Pancreas (tissue), 10 donors: ENCODE measurements around the gene SLC24A3. TPM values are rescaled to one million over a fixed set of nuclear protein-coding genes. Genes with fewer than 3 reads are reported as not detected.

Experiments used
- ATAC-seq, 4 donors: fragments of 200-7000 bp; cut with Tn5 transposase; one replicate each; pipeline versions ENCODE4 v1.8.0 to v1.9.1; 2020; ENCODE audit warnings: mild to moderate bottlenecking in 4 of 4, moderate library complexity in 4 of 4
- DNase-seq, 6 donors: peaks; one replicate each; pipeline ENCODE4 v3.0.0-alpha.2; 2020
- FAIRE-seq: peaks from 2 replicates; lab custom pipeline; 2012; peaks lifted over from hg19 to GRCh38; lab: Jason Lieb, UNC
- H3K27ac ChIP-seq, 4 donors: fragments of 200-600 bp; sonication (generic); 1 replicate in 3 of 4; 2 replicates in 1 of 4; pipeline versions ENCODE4 v1.5.0 to v1.8.0; 2020
- H3K27me3 ChIP-seq, 4 donors: fragments of 200-600 bp; one replicate each; pipeline ENCODE4 v1.8.0; 2021
- H3K36me3 ChIP-seq, 3 donors: fragments of 200-600 bp; sonication (generic) in 1 of 3; one replicate each; pipeline versions ENCODE4 v1.5.0 to v1.8.0; 2020 to 2021
- H3K4me1 ChIP-seq, 3 donors: fragments of 200-600 bp; one replicate each; pipeline ENCODE4 v1.8.0; 2021
- H3K4me3 ChIP-seq, 4 donors: fragments of 200-600 bp; sonication (generic) in 2 of 4; one replicate each; pipeline versions ENCODE4 v1.5.0 to v1.8.0; 2020 to 2021
- H3K9me3 ChIP-seq, 4 donors: fragments of 200-600 bp; one replicate each; pipeline ENCODE4 v1.8.0; 2021
- WGBS, 2 donors: extraction: QIAGEN DNeasy Blood & Tissue Kit; methylation state at CpG; one replicate each; pipeline ENCODE4 v1.1.7; 2013; 5-methylcytosine and 5-hydroxymethylcytosine counted together
- intact Hi-C, 3 donors: fragments of 100-400 bp; cut with DNase I; formaldehyde crosslinking; loops; one replicate each; pipeline versions ENCODE4 v1.11.1 to v1.14.2; 2022
- polyA plus RNA-seq, 2 donors: library from polyadenylated mRNA; stranded (reverse); fragments of 200-250 nt; gene quantifications; one replicate each; pipeline ENCODE4 v1.2.3, GENCODE V29; 2013
- total RNA-seq, 6 donors: library from RNA; stranded (reverse); fragmentation: NEBNext Ultra II Directional in 4 of 6; extraction: Animal tissue kit (Norgen Biotek cat#: 25700) in 4 of 6; gene quantifications; one replicate each; pipeline versions ENCODE4 v1.2.1 to v1.2.4, GENCODE V29; 2021 to 2023
- TF ChIP-seq, protein P1 (sequence below), 4 donors: fragments of 200-600 bp; sonication (generic) in 3 of 4; IDR thresholded peaks; one replicate each; pipeline versions ENCODE4 v1.5.0 to v1.8.0; 2021; ENCODE audit warnings: antibody characterized with exemption in 4 of 4
- donor health status: healthy with polysubstance abuse.
- donor health status: DM: no; HTN: no; CAD: no; lungs with moderate emphysema.
- donor health status: DM: no; HTN: no; CAD: no.
- donor health status: control.
- donor health status: control.
- donor health status: Bipolar disorder and iron deficiency.
- donor health status: DM: yes; HTN: yes; CAD: no.
- donor health status: DM: no; HTN: no; CAD: no.
- donor health status: DM: no; HTN: no; CAD: no.
- donor health status: DM: yes; HTN: yes; CAD: no.

Gene SLC24A3
- total and polyA plus RNA-seq, 8 donors: 0.28 to 0.87 (median 0.49) TPM

DNA sequence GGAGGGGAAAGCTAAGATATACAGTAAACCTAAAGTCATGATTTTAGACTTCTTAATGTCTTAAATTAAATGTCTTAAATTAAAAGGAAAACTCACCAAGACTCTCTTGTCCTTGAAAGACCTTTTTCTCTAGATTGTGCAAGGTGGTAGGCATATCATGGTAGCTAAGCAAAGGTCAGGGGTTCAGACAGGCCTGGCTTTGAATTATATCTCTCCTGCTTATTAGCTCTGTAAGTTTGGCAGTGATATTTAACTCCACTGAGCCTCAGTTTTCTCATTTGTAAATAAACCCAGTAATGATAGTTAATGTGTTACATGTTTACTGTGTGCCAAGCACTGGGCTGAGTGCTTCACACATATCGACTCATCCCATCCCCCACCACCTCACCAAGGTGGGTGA lies 203.3 kb downstream of the SLC24A3 start:
- Histone ChIP-seq H3K27me3 (no peaks in the 10 kb centered on the region), H3K27ac (no peak overlapping the region), H3K9me3 (no peaks in the 10 kb centered on the region), H3K4me3 (no peak overlapping the region), H3K4me1 (no peaks in the 10 kb centered on the region), H3K36me3 (no peaks in the 10 kb centered on the region)
- 48 to 67% methylated on average over 1 of the region's 1 CpG for WGBS, 2 donors
- no peak for DNase-seq
- FAIRE-seq: no peak
- TF ChIP-seq, protein P1, sequence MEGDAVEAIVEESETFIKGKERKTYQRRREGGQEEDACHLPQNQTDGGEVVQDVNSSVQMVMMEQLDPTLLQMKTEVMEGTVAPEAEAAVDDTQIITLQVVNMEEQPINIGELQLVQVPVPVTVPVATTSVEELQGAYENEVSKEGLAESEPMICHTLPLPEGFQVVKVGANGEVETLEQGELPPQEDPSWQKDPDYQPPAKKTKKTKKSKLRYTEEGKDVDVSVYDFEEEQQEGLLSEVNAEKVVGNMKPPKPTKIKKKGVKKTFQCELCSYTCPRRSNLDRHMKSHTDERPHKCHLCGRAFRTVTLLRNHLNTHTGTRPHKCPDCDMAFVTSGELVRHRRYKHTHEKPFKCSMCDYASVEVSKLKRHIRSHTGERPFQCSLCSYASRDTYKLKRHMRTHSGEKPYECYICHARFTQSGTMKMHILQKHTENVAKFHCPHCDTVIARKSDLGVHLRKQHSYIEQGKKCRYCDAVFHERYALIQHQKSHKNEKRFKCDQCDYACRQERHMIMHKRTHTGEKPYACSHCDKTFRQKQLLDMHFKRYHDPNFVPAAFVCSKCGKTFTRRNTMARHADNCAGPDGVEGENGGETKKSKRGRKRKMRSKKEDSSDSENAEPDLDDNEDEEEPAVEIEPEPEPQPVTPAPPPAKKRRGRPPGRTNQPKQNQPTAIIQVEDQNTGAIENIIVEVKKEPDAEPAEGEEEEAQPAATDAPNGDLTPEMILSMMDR (IDR thresholded peaks at IDR 0.05): no peak
- no peak for ATAC-seq
- intact Hi-C loops: no loop called here

DNA sequence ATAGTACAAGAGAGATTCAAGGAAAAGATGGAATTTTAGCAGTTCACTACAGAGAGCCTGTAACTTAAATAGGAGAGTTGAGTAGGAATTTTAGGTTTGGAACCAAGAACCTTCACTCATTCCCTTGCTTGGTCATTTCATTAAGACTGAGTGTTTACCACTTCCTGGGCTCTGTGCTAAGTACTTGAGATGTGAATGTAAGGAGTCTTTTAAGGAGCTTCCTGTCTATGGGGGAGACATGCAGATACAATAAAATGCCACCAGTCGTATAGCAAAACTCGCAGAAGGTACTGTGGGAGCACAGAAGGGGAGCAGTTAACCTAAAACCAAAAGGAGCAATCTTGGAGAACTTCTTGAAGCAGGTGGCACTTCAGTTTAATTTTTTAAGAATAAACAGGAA lies 204.2 kb downstream of the SLC24A3 start:
- Histone ChIP-seq H3K9me3 (no peaks in the 10 kb centered on the region), H3K36me3 (no peaks in the 10 kb centered on the region), H3K4me1 (no peaks in the 10 kb centered on the region), H3K4me3 (no peak overlapping the region), H3K27me3 (no peaks in the 10 kb centered on the region), H3K27ac (no peak overlapping the region)
- no peak for DNase-seq
- TF ChIP-seq, protein P1 (IDR thresholded peaks at IDR 0.05): no peak
- intact Hi-C loops: no loop called here
- WGBS, 2 donors: 78 to 95% methylated on average over 2 of the region's 2 CpGs
- no peak for ATAC-seq
- FAIRE-seq: no peak

DNA sequence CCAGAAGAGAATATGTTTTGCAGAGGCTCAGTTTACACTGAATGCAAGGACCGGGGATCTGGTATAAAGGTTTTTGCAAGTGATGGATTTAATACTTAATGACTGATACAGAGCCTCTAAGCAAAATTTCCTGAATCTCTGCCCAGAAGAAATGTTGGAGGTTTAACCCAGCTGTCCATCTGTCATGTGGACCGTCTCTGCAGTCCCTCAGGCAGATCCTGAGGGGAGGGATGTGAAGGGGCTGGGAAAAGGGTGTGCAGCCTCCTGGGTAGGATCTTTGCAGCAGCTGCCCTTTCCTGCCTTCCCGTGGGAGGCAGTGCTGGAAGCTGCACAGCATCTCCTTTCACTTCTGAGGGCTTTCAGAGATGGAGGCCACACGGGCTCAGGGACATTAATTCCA lies 207.0 kb downstream of the SLC24A3 start:
- ATAC-seq (no peak), FAIRE-seq (no peak), DNase-seq (no peak)
- TF ChIP-seq, protein P1 (IDR thresholded peaks at IDR 0.05): no peak
- intact Hi-C loops: no loop called here
- no peaks in the 10 kb centered on the region for H3K36me3 ChIP-seq
- H3K27me3 ChIP-seq: no peaks in the 10 kb centered on the region
- no peak overlapping the region for H3K27ac ChIP-seq
- H3K9me3 ChIP-seq: no peaks in the 10 kb centered on the region
- WGBS, 2 donors: 46 to 48% methylated on average over 4 of the region's 4 CpGs
- no peak overlapping the region for H3K4me3 ChIP-seq
- H3K4me1 ChIP-seq: no peaks in the 10 kb centered on the region

DNA sequence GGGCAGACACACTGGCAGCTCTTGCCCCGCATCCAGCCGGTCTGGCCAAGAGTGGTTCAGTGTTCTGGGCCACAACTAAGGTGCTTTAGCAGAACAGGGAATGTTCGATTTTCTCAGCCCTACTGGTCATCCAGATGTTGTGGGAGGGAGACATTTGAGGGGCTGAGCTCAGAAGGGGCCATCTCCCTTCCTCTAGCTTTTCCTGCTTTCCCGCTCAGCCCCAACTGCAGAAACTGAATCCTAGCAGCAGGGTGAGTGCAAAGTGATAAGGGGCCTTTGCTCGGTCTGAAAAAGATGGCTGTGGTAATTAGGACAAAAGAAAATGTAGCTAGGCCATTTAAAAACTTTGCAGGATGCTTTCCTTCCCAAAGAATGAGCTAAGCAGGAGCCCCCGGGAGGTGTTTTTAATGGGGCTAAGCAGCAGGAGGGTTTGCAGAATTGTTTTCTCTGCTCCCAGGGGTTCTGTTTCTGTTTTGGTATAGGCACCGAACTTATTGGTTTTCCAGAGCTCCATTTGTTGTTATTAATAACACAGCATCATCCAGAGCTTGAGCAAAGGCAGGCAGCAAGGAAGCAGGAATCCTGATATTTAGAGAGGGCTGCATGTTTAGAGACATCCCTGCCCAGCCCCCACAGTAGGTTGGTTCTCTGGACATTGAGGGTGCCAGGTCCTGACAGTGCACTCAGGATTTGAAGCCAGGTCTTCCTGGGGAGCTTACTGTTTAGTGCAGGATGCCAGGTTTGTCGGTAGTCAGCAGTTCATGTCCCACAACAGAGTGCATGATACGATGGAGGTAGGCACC lies 210.9 kb downstream of the SLC24A3 start:
- FAIRE-seq (no peak), DNase-seq (no peak), ATAC-seq (no peak)
- TF ChIP-seq, protein P1 (IDR thresholded peaks at IDR 0.05): no peak
- no peak overlapping the region for H3K4me3 ChIP-seq
- no peak overlapping the region for H3K27ac ChIP-seq
- intact Hi-C loops: no loop called here
- H3K4me1 ChIP-seq: no peaks in the 10 kb centered on the region
- 44 to 51% methylated on average over 9 of the region's 9 CpGs for WGBS, 2 donors
- H3K27me3 ChIP-seq: no peaks in the 10 kb centered on the region
- H3K9me3 ChIP-seq: no peaks in the 10 kb centered on the region
- H3K36me3 ChIP-seq: no peaks in the 10 kb centered on the region

DNA sequence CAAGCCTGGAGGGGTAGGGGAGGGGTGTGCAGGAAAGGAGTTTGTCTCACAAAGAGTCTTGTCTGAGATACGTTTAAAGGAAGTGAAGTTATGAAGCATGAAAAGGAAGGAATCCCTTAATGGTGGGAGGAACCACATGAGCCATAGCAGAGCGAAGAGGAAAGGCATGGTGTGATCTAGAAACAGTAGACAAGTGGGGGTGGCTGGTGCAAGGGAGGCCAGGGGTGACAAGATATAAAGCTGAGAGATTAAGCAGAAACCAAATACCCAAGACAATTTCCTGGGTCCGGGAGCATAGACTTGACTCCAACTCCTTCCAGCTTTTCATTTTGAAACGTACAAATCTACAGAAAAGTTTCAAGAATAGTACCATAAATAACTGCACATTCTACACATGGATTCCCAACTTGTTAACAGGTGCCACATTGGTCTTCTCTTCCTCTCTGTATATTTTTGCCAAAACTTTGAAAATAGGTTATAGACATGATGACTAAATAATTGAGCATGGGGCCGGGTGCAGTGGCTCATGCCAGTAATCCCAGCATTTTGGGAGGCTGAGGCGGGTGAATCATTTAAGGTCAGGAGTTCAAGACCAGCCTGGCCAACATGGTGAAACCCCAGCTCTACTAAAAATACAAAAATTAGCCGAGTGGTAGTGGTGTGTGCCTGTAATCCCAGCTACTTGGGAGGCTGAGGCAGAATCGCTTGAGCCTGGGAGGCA lies 211.6 kb downstream of the SLC24A3 start:
- TF ChIP-seq, protein P1 (IDR thresholded peaks at IDR 0.05): no peak
- ATAC-seq (no peak), FAIRE-seq (no peak), DNase-seq (no peak)
- no peak overlapping the region for H3K27ac ChIP-seq
- no peaks in the 10 kb centered on the region for H3K27me3 ChIP-seq
- H3K36me3 ChIP-seq: no peaks in the 10 kb centered on the region
- H3K9me3 ChIP-seq: no peaks in the 10 kb centered on the region
- intact Hi-C loops: no loop called here
- no peaks in the 10 kb centered on the region for H3K4me1 ChIP-seq
- H3K4me3 ChIP-seq: no peak overlapping the region
- WGBS, 2 donors: 58 to 71% methylated on average over 8 of the region's 8 CpGs
